Upper lobe of left lung (tissue), 6 donors: ENCODE measurements around the gene XPNPEP3. TPM values are rescaled to one million over a fixed set of nuclear protein-coding genes. Genes with fewer than 3 reads are reported as not detected.
"Not testable (repeated sequence)": the region's sequence is repeated elsewhere in the genome, so short reads cannot be mapped to it uniquely, and the experiment has no call there.

Experiments used
- ATAC-seq, 2 donors: fragments of 200-7000 bp; cut with Tn5 transposase; one replicate each; pipeline ENCODE4 v1.9.1; 2022; ENCODE audit warnings: mild to moderate bottlenecking in 2 of 2, moderate library complexity in 2 of 2; ENCODE audit not compliant: low FRiP score in 2 of 2
- DNase-seq, 2 donors: peaks; one replicate each; pipeline ENCODE4 v3.0.0-alpha.2; 2019 to 2020
- H3K27ac ChIP-seq, 4 donors: fragments of 200-600 bp; sonication (generic); one replicate each; pipeline ENCODE4 v1.5.1; 2016 to 2019
- H3K27me3 ChIP-seq, 4 donors: fragments of 200-600 bp; sonication (generic); one replicate each; pipeline ENCODE4 v1.5.1; 2017 to 2019
- H3K36me3 ChIP-seq, 4 donors: fragments of 200-600 bp; sonication (generic); one replicate each; pipeline ENCODE4 v1.5.1; 2016 to 2019
- H3K4me1 ChIP-seq, 4 donors: fragments of 200-600 bp; sonication (generic); one replicate each; pipeline ENCODE4 v1.5.1; 2018 to 2019
- H3K4me3 ChIP-seq, 4 donors: fragments of 200-600 bp; sonication (generic); one replicate each; pipeline ENCODE4 v1.5.1; 2017 to 2019; ENCODE audit warnings: mild to moderate bottlenecking in 2 of 4, moderate library complexity in 1 of 4
- H3K9me3 ChIP-seq, 4 donors: fragments of 200-600 bp; sonication (generic); one replicate each; pipeline ENCODE4 v1.5.1; 2018 to 2019
- EP300 ChIP-seq, 4 donors: sonication (generic); formaldehyde crosslinking; IDR thresholded peaks; one replicate each; pipeline ENCODE4 v1.5.1; 2017; ENCODE audit warnings: antibody characterized with exemption in 4 of 4, control low read depth in 2 of 4
- POLR2A ChIP-seq, 4 donors: fragments of 450-650 bp; IDR thresholded peaks; one replicate each; pipeline ENCODE4 v1.5.1; 2016 to 2017; ENCODE audit warnings: antibody characterized with exemption in 4 of 4, mild to moderate bottlenecking in 2 of 4
- POLR2AphosphoS5 ChIP-seq, 2 donors: sonication (generic); formaldehyde crosslinking; IDR thresholded peaks; one replicate each; pipeline ENCODE4 v1.5.1; 2017; ENCODE audit warnings: antibody characterized with exemption in 2 of 2
- WGBS, 2 donors: methylation state at CpG; one replicate each; pipeline ENCODE4 v1.1.5; 2017 to 2018; 5-methylcytosine and 5-hydroxymethylcytosine counted together
- total RNA-seq, 6 donors: library from RNA; depleted of rRNA in 4 of 6; stranded (reverse); fragments of >200 nt in 4 of 6; gene quantifications; one replicate each; pipeline versions ENCODE4 v1.1.0 to v1.2.1, GENCODE V29; 2016 to 2021
- TF ChIP-seq, protein P1 (sequence below), 6 experiments: fragments of 450-650 bp in 4 of 6; fragments of 200-600 bp in 2 of 6; sonication (generic) in 2 of 6; IDR thresholded peaks; one replicate each; pipeline ENCODE4 v1.5.1; 2016 to 2019; ENCODE audit warnings: antibody characterized with exemption in 6 of 6
- donor health status: DM: no; HTN: no; CAD: no; lungs with moderate emphysema.
- donor health status: DM: no; HTN: yes; CAD: no; lungs with severe emphysema.

XPNPEP3 gene
- total RNA-seq, 6 donors from 2014 or later: 10.9 to 40.9 (median 15.1) TPM

DNA sequence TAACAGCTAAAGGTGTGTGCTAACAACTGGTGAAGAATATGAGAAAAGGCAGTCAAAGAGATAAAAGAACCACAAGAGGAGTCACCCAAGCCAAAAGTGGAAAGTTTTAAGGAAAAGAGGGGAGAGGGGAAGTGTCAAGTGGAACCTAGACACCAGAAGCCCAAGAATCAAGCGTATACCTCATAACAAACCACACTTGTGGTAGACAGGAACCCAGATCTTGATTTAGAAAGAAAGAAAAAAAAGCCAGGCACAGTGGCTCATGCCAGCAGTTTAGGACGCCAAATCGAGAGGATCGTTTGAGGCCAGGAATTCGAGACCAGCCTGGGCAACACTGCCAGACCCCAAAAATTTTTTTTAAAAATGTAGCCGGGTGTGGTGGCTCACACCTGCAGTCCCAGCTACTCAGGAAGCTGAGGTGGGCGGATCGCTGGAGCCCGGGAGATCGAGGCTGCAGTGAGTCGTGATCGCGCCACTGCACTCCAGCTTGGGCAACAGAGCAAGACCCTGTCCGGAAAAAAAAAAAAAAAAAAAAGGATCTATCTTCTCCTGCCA, 38.7 kb upstream of the XPNPEP3 start:
- Histone ChIP-seq H3K27ac (peak overlapping the region in 1 of 4 donors; percentile 90), H3K27me3 (no peaks in the 10 kb centered on the region), H3K4me1 (peaks cover 13 to 35% (median 22%) of the 10 kb centered on the region in 4 donors), H3K36me3 (peaks cover 0 to 3% (median 0%) of the 10 kb centered on the region in 4 donors), H3K4me3 (peak overlapping the region; percentile 87 to 100 (median 95)), H3K9me3 (no peaks in the 10 kb centered on the region)
- 27 to 36% methylated on average over 13 to 14 of the region's 14 CpGs for WGBS, 2 donors
- no peak for TF ChIP-seq EP300 (IDR thresholded peaks at IDR 0.05)
- TF ChIP-seq, protein P1, sequence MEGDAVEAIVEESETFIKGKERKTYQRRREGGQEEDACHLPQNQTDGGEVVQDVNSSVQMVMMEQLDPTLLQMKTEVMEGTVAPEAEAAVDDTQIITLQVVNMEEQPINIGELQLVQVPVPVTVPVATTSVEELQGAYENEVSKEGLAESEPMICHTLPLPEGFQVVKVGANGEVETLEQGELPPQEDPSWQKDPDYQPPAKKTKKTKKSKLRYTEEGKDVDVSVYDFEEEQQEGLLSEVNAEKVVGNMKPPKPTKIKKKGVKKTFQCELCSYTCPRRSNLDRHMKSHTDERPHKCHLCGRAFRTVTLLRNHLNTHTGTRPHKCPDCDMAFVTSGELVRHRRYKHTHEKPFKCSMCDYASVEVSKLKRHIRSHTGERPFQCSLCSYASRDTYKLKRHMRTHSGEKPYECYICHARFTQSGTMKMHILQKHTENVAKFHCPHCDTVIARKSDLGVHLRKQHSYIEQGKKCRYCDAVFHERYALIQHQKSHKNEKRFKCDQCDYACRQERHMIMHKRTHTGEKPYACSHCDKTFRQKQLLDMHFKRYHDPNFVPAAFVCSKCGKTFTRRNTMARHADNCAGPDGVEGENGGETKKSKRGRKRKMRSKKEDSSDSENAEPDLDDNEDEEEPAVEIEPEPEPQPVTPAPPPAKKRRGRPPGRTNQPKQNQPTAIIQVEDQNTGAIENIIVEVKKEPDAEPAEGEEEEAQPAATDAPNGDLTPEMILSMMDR (IDR thresholded peaks at IDR 0.05): no peak
- no peak for TF ChIP-seq POLR2A (IDR thresholded peaks at IDR 0.05)
- TF ChIP-seq POLR2AphosphoS5 (IDR thresholded peaks at IDR 0.05): no peak
- ATAC-seq (no peak), DNase-seq (no peak)

DNA sequence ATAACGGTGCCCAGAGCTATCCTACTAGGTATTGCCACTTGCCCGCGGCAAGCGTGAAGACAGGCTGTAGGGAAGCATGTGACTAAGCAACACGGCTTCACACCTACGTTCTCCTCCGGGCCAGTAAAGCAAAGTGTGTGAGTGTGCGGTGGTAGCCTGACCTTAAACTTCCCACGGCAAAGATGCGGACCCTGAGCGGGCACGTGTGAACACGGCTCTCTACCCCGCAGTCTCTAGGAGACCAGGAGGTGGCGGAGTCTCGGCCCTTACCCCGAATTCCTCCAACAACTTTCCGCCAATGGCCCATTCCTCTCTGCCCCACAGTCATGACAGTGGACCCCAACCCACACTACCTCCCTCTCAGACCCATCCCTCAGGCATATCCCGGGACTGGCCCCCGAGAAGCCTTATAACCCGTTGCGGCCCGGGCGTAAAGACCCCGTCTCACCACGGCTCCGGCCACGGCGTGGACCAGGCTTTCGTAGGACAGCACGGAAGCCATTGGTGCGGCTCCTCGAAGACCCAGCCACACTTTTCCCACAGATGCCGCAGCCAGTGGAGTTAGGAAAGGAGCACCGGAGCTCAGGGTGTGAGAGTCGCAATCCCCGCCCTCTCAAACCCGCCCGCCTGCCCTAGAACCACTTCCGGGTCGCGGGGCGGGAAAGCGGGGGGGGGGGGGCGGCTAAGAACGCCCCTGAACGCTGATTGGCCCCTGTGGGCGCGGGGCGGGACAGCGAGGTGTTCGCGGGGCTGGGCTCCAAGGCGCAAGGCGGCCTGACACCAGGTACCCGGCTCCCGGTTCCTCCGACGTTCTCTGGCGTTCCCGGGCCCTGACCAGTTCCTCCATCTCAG, 38.0 kb upstream of the XPNPEP3 start, which contains the start of gene SLC25A17:
TSS of gene SLC25A17 (minus strand) at position 600 of the 852 bp plus-strand sequence. CDS start at position 502, 98 bp downstream.
- TF ChIP-seq POLR2AphosphoS5 (IDR thresholded peaks at IDR 0.05) (peak; percentile 43 to 69), EP300 (IDR thresholded peaks at IDR 0.05) (no peak), POLR2A (IDR thresholded peaks at IDR 0.05) (peak in 3 of 4 donors; percentile 30 to 68 (median 32))
- TF ChIP-seq, protein P1 (IDR thresholded peaks at IDR 0.05): peak in 5 of 6 experiments; percentile 15 to 57 (median 42)
- H3K4me1 ChIP-seq: peaks cover 13 to 35% (median 22%) of the 10 kb centered on the region in 4 donors
- peak; percentile 97 to 98 for ATAC-seq
- peak within 1 kb of the TSS; percentile 87 to 100 (median 95) for H3K4me3 ChIP-seq
- H3K36me3 ChIP-seq: peaks cover 0 to 10% (median 3%) of the 10 kb centered on the region in 4 donors
- peak; percentile 92 to 97 for DNase-seq
- H3K9me3 ChIP-seq: no peaks in the 10 kb centered on the region
- H3K27me3 ChIP-seq: no peaks in the 10 kb centered on the region
- 0 to 1% methylated on average over 24 to 31 of the region's 61 CpGs for WGBS, 2 donors
- H3K27ac ChIP-seq: peak within 1 kb of the TSS; percentile 72 to 90 (median 82)

DNA sequence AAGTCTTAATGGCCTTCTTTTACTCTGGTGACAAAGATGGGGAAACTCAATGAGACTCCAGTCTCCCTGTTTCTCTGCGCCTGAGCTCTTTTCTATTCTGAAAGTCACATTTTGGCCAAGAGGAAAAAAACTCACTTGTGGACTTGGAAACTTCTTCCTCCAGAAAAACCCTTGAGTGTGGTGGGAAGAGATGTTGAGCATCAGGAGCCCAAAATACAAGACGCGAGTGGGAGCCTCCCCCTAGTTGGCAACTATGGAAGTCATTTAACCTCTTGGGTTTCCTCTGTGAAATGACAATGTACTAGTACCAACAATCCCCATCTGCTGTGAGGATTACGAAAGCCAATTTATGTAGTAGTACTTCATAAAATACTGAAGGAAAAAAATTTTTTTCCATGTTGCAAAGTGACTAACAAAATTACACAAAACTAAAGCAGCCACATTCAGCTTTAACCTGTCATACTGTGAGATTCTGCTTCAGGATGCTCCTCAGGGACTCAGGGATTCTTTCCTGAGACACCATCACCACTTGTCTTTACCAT, 37.3 kb upstream of the XPNPEP3 start:
- Histone ChIP-seq H3K4me1 (peaks cover 13 to 35% (median 22%) of the 10 kb centered on the region in 4 donors), H3K9me3 (no peaks in the 10 kb centered on the region), H3K27me3 (no peaks in the 10 kb centered on the region), H3K4me3 (peak overlapping the region; percentile 87 to 100 (median 95)), H3K36me3 (peaks cover 0 to 16% (median 6%) of the 10 kb centered on the region in 4 donors), H3K27ac (peak overlapping the region; percentile 72 to 90 (median 82))
- no peak for TF ChIP-seq POLR2A (IDR thresholded peaks at IDR 0.05)
- TF ChIP-seq EP300 (IDR thresholded peaks at IDR 0.05): no peak
- TF ChIP-seq POLR2AphosphoS5 (IDR thresholded peaks at IDR 0.05): no peak
- TF ChIP-seq, protein P1 (IDR thresholded peaks at IDR 0.05): no peak
- DNase-seq (no peak), ATAC-seq (peak; percentile 17 to 45)
- WGBS, 2 donors: 2 to 4% methylated on average over 4 of the region's 4 CpGs

DNA sequence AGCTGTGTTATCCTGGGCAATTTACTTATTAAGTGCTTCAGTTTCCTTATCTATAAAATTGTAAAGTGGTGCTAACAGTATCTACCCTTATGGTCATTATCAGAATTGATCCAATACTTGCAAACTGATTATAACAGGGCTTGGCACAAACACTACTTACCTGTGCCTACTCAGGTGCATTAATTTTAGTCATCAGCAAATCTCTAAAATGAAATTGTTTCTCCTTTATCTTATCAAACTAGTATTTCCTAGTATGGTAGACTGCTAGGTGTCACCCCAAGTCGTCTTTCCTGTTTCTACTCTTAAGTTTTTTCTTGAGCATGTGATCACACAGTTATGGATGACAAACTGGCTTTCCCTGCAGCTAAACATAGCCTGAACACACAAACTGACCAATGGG, 33.5 kb upstream of the XPNPEP3 start:
- H3K36me3 ChIP-seq: peaks cover 0 to 43% (median 16%) of the 10 kb centered on the region in 4 donors
- DNase-seq (no peak), ATAC-seq (no peak)

DNA sequence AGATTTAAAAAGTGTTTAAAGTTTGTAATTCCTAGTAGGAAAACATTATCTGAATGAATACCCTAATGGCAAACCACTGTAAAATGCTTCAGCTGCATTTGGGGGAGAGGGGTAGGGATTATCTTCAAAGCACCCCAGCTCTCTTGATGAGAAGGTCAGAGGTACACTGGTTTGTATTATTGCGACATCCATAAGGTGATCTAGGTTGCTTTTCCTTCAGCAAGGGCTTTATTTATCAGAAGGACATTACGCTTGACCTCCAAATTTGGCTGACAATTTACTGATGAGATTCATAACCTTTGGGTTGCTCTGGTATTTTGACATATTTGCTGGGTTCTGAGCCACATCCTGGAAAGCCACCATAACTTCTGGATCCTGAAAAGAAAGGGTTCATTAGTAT, 30.7 kb upstream of the XPNPEP3 start:
- not testable (repeated sequence) for H3K4me1 ChIP-seq, H3K4me3 ChIP-seq, DNase-seq, H3K27me3 ChIP-seq, H3K27ac ChIP-seq, ATAC-seq, H3K9me3 ChIP-seq
- WGBS, 2 donors: 94 to 100% methylated on average over 1 to 2 of the region's 2 CpGs
- peaks cover 5 to 72% (median 31%) of the 10 kb centered on the region in 4 donors for H3K36me3 ChIP-seq

More for the DNA sequence above, 33.5 kb upstream of the XPNPEP3 start:
- Histone ChIP-seq H3K27me3 (no peaks in the 10 kb centered on the region), H3K4me3 (no peak overlapping the region), H3K27ac (no peak overlapping the region), H3K4me1 (peaks cover 4 to 17% (median 8%) of the 10 kb centered on the region in 4 donors), H3K9me3 (no peaks in the 10 kb centered on the region)
- WGBS, 2 donors: 70 to 75% methylated on average over 1 of the region's 1 CpG
- TF ChIP-seq EP300 (IDR thresholded peaks at IDR 0.05) (no peak), POLR2A (IDR thresholded peaks at IDR 0.05) (no peak), POLR2AphosphoS5 (IDR thresholded peaks at IDR 0.05) (no peak)
- TF ChIP-seq, protein P1 (IDR thresholded peaks at IDR 0.05): no peak
